Panc1 (cell line): Measurements from ENCODE around the gene ASB2.

ENCODE experiments used
- CTCF ChIP-seq: fragments of 450-650 bp; IDR thresholded peaks from 2 replicates; pipeline ENCODE4 v1.5.1; 2017; ENCODE audit warnings: mild to moderate bottlenecking
- SIN3A ChIP-seq: IDR thresholded peaks from 2 replicates; pipeline ENCODE4 v1.6.1; 2012; ENCODE audit warnings: low read depth, mild to moderate bottlenecking, low read length, moderate library complexity, borderline replicate concordance; ENCODE audit not compliant: insufficient read depth
- TCF7L2 ChIP-seq: IDR thresholded peaks from 2 replicates; pipeline ENCODE4 v1.6.1; 2011; ENCODE audit warnings: mild to moderate bottlenecking, low read depth, low read length, inconsistent platforms

GRCh38 chr14:93946541-93947090 lies 29.8 kb downstream of the ASB2 start:
- no peak for TF ChIP-seq TCF7L2
- TF ChIP-seq SIN3A = no peak
- no peak for TF ChIP-seq CTCF
